COLO668 (cell line): Measurements from ENCODE around the gene PLEKHM3.
"Not testable (repeated sequence)": the region's sequence is repeated elsewhere in the genome, so short reads cannot be mapped to it uniquely, and the experiment has no call there.

Experiments
- DNase-seq: peaks from one replicate; lab custom pipeline; 2025; ENCODE audit not compliant: unreplicated experiment; lab: John Stamatoyannopoulos, UW

The PLEKHM3 gene

DNA sequence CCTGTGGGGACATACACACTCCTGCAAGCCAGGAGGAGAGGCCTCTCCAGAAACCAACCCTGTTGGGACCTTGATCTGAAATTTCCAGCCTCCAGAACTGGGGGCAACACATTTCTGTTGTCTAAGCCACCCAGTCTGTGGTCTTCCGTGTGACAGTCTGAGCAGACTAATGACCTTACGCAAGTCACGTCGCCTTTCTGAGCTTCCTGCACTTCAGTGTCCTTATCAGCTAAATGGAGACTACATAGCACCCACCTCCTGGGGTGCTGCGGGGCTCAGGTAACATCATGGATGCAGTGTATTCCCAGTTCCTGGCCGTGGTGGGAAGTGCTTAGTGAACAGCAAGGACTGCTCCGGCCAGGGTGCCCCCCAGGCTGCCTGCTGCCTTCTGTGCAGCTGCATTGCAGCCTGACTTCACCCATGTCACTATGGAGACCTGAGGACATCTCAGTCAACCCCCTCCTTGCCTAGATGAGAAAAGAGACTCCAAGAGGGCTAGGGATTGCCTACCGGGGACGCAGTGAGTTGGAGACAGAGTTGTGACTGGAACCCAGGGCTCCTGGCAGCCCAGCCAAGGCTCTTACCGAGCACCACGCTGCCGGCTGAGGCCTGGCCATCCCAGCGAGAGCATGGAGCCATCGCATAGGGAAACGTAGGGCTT lies 194.4 kb downstream of the PLEKHM3 start:
- no peak for DNase-seq

DNA sequence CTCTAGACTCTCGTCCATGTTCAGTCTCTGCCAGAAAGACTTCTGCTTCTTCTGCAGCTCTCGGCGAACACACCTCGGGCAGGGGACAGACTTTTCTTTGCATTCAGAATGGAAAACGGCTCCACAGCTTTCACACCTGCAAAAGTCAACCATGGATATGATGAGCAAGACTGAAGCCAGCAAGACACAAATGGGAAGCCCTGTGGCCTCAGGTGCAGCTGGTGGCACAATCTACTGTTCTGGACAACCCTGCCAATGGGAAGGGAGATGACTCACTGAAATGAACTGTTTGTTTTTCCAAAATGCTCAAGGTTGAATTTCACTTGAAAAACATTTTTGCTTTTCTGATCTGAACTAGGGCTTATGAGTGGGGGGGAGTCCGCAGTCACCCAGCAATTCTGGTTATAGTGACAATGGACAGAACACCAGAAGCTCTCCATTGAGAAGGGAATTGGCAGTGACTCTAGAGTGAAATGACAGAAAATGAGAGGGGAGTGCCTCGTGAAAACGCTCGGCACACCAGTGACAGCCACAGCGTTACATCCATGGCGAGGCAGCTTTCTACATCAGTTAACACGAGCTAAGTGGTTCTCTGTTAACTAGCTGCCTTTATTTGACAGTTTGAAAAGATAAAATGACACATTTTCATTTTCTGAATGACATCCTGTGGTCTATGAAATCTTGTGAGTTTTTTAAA lies 196.8 kb downstream of the PLEKHM3 start:
- peak; percentile 68 for DNase-seq

DNA sequence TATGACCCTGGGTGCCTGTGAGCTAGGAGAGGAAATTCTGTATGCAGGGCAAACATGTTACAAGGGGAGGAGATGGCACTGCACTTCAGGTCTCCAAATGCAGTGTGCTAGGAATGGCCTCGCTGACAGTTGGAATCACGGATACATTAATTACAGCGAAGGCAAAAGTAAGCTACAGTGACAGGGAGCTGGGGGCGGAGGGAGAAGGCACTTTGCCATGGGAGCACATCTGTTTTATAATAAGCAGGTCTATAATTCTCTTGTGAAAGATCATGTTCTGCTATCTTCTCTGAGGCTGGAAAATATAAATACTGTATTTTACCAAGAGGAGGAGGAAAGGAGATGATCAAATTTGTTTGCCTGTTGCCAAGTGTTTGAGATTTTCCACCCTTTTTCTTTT lies 199.3 kb downstream of the PLEKHM3 start:
- no peak for DNase-seq

DNA sequence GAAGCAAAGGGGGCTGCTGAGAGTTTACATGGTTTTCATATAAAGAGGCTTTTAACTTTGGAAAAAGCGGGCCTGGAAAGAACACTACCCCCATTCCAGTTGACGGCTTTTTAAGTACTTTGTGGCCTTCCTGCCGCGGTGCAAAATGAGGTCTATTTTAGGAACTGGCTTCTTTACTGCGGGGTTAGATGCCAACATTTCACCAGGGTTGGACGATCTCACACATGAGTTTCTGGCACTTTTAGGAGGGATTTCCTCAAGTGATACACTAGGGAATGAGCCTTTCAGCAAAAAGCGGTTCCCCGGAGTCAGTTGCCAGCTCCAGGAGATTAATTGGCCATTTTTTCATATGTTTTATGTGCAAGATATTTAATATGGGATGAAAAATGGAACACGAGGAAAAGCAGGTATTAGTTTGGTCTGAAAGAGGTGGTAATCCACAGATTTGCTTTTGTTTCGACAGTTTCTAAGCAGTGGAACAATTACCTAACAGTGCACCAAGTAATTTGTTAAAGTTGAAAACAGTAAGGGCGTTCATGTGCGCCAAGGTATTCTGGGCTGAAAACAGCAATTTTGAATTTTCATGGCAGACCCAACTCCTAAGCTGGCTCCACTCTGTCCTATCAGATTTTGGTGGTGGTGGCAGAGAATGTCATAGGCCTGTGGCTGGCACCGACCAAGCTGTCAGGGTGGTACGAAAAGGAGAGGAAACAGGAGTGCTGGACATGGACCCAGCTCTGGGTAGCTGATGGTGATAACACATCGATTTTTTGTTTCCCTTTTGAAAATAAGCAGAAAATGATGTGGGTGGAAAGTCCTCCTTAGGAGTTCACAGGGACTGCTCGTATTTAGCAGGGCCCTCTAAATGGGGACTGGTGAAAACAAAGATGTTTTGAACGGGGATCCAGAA lies 200.0 kb downstream of the PLEKHM3 start:
- DNase-seq = no peak

DNA sequence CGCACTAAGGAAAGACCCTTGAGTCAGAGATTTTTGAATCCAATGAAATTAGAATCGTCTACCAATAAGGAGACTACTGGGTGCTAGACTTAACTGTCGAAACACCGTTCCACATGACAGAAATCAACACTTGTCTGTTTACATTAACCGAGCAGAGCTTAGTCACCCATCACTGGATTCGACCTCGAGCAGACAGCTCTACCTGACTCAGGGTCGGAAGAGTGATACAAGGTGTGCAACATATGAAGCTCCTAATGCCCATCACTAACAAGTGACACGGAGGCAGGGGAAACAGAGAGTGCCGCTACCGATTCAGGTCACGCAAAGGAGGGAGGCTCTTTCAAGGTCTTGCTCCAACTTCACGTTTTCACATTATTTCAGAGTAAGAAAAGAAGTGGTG lies 201.5 kb downstream of the PLEKHM3 start:
- DNase-seq = peak; percentile 19

DNA sequence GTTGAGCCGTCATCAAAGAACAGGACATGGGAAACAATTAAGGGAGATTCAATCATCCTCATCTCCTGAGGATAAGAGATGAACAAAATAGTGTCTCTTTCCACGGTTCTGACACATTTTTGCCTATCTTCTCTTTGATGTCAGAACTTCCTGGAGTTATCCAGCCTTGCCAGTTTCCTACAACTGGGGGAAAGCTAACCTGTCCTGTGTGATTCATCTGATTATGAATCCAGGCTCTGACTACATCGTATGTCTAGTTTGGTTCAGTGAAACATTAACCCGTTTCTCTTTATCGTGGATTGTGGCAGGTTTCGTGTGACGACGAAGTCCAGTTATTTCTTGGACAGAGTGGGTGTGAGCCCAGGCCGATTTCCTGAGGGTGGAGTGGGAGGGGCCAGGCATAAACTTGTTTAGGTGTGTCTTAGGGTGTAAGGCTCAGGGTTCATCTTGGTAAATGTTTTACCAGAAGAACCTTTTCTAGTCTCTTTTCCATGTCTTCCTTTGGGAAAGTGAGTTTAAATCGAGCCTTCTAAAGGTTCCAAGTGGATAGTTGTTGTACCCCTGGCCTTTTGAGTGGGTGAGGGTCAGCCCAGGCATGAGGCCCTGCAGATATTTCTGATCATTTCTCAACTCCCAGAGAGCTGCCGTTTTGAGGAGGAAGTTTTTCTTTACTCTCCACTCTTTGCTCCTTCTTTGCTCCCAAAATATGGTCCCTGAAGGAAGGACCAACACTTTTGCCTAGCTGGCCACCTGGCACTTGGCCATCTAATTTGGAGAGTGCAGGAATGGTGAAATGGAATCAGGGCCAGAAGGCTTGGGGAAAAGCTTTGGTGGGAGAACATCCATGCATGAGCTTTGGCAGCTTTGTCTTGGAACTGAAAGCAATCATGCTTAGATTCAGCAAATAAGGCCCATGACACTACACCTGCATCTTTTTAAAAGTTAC lies 205.2 kb downstream of the PLEKHM3 start:
- peak; percentile 14 for DNase-seq

DNA sequence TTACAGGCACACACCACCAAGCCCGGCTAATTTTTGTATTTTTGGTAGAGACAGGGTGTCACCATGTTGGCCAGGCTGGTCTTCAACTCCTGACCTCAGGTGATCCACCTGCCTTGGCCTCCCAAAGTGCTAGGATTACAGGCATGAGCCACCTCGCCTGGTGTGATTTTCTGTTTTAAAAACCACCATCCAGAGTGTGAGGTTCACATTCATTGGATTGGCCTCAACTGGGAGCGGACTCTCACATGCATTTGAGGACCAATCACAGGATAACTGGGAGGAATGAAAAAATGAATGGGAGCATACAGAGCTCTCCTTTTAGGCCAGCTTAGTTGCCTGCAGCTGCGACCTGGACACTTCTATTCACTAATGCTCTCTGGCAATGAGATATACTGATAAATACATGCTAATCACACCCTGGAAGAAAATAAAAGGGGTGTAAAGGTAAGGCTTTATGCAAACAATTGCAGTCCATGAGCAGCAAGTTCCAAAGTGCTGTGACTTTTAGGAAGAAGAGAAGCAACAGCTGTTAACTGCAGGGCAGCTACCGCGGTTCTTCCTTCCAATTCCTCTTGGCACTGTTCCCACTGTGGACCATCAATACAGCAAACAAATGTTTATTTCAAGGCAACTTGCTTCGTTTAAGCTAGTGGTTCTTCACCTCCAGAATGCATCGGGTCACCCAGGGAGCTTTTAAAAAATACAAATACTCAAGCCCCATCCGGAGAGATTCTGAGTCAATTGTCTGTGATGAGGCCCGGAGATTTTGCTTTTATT lies 206.1 kb downstream of the PLEKHM3 start:
- peak; percentile 19 for DNase-seq

DNA sequence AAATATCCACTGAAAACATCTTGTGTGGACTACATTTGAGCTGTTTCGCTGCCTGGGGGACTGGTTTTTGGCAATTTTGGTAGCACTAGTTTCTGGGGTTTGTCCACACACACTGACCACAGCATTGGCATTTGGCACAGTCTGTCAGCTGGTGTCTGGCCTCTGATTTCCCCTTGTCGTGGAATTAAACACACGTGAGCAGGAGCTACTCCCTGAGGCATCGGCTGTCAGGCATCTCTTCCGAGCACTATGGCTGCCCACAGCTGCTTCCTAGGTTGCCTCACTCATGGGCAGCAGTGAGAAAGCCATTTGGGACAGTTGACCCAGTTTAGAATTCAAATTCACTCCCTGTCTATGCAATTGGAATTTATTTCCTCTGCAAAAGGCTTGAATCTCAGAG lies 208.8 kb downstream of the PLEKHM3 start:
- no peak for DNase-seq

DNA sequence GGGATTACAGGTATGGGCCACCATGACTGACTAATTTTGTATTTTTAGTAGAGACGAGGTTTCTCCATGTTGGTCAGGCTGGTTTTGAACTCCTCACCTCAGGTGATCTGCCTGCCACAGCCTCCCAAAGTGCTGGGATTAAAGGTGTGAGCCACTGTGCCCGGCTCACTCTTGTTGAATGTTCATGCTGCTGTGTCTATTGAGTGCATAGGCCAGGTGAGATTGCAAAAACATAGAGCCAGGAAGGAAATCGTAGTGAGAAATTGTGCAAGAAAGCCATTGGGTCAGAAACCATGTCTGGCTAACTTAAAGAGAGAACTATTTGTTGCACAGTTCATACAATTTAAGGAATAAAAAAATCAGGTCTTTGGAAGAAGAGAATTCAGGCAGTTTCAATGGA lies 210.1 kb downstream of the PLEKHM3 start:
- no peak for DNase-seq

DNA sequence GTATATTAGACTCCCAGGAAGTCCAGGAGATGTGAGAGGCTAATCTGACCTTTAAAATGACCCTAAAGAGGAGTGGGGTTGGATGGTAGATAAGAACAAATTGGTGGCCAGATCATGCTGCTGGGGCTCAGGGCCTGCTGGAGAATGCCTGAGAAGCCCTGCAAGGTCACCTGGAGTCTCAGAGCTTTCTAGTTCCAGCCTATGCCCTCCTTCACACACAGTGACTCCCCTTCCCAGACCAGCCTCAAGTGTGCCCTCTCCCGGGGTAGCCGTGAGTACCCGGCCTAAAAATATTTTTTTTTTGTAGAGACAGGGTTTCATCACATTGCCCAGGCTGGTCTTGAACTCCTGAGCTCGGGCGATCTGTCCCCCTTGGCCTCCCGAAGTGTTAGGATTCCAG lies 211.4 kb downstream of the PLEKHM3 start:
- no peak for DNase-seq

DNA sequence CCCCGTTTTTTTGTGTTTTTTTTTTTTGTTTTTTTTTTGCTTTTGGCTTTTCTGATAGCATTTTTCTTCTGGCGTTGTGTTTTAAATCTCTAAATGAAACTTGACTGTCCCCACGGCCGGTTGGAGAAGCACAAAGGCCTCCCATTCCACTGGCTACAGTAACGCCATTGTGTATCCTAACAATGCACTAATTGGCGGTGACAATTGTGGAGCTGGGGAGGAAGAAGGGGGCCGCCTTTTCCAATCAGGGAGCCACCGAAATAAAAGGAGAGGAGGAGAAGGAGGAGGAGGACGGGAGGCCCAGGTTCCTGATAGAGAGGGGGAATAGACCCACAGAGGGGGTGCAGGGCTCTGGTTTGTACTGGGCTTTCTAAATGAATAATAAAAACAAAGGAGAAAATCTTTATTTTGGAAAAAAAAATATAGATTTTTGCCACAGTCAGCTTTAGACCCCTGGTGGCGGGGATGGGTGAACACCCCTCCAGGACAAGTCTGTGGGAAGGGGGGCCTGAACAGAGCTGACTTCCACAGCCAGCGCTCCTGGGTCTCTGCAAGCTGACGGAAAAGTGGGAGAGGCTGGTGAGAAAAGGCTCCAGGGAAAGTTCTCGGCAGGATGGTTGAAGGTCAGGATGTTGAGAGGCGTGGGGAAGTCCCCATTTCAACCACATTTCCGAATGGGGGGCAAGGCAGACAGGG lies 212.0 kb downstream of the PLEKHM3 start:
- DNase-seq = no peak

DNA sequence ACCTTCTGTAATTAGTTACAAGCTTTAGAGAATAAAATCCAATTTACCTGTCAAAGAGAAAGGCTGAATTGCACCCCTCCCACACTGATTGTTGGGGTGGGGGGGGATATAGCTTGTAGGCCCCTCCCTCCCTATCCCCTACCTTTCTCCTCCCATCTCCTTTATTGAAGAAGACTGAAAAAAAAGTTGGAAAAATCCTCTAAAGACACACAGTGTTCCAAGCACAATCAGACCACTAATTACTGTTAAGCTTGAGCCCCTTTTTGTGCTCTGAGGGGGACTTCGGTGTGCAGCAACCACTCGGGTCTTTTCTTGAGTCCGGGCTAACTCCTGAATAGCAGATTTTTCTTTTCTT lies 212.6 kb downstream of the PLEKHM3 start:
- no peak for DNase-seq

DNA sequence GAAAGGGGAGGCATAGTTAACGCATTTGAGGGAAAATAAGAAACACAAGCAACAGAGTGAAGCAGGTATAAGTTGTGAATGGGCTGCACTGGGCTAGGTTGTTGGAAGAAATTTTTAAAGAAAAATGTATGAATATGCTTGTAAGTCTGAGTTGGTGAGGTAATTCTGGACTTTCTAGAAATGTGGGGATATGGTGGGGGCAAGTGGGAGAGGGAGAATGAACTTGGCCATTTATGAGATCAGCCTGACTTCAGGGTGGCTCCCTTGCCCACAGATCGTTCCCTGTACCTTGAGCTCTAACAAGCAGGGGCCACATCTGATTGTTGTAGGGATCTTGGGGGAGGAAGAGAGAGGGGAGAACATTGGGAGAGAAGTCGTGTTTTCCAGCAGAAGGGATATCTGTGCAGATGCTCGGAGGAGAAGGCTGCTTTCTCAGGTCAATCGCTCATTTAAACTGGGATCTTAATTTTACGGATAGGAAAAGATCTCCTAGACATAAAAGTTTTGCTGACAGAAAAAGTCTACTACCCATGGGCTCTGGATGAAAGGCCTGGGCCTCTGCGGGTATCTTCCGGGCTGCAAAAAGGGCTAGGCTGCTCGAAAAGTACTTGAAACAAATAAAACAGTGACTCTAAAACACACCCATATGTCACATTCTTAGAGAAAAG lies 213.1 kb downstream of the PLEKHM3 start:
- DNase-seq = no peak

DNA sequence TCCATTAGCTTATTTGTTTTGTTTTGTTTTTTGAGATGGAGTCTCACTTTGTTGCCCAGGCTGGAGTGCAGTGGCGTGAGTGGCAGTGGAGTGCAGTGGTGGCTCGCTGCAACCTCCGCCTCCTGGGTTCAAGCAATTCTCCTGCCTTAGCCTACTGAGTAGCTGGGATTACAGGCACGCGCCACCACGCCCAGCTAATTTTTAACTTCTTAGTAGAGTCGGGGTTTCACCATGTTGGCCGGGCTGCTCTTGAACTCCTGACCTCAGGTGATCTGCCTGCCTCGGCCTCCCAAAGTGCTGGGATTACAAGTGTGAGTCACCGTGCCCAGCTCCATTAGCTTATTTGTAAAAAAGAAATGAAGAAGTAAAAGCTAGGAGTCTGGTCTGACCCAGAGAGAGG lies 213.7 kb downstream of the PLEKHM3 start:
- not testable (repeated sequence) for DNase-seq

DNA sequence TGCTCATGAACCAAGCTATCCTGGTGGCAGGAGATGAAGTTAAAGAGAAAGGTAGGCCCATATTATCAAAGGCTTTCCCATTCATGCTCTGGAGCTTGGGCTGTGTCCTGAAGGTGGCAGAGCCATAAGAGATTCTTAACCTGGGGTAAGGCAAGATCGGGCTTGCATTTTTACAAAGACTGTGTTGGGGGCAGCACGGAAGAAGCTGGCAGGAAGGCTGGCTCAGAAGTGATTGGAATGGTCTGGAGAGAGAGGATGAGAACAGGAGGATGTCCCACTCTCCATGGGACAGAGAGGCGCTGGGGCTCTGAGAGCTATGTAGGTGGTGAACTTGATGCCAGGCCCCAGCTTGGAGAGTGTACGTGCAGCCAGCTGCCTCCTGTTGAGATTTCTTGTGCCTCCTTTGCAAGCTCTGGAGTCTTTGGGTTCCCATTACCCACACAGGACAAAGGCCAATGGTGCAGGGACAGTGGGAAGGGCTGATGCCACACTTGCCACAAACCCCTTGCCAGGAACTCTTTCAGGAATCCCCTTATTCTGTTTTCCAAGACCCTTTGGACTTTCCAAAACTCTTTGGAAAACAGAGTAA lies 215.0 kb downstream of the PLEKHM3 start:
- no peak for DNase-seq

DNA sequence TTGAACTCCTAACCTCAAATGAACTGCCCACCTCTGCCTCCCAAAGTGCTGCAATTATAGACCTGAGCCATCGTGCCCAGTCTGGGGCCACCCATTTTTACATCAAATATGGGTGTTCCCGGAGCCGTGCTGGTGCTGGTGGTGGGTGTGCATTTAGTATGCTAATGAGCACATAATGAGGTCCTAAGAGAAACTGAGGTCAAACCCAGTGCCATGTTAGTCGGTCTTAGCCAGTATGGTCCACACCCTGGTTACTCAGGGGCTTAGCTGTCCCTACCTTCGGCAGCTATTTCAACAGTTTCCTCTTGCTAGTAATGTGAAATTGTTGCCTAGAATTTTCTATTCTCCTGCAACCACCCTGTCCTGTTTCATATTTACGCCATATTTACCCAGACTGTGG lies 217.2 kb downstream of the PLEKHM3 start:
- DNase-seq = no peak

DNA sequence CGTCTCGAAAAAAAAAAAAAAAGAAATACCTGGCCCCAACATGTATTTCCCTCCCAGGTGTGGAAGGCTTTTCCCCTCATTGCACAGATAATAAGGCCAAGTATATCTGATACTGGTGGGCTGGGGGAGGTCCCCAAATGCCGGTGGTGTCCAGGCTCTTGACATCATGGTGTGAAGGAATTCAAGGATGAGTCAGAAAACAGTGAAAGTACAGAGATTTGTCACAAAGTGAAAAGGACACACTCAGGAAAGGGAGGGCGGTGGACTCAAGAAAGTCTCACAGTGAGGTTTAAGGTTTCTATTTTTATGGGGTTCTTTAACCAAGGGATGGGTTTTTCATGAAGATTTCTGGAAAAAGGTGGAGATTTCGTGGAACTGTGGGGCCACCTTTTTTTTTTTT lies 217.8 kb downstream of the PLEKHM3 start:
- no peak for DNase-seq

DNA sequence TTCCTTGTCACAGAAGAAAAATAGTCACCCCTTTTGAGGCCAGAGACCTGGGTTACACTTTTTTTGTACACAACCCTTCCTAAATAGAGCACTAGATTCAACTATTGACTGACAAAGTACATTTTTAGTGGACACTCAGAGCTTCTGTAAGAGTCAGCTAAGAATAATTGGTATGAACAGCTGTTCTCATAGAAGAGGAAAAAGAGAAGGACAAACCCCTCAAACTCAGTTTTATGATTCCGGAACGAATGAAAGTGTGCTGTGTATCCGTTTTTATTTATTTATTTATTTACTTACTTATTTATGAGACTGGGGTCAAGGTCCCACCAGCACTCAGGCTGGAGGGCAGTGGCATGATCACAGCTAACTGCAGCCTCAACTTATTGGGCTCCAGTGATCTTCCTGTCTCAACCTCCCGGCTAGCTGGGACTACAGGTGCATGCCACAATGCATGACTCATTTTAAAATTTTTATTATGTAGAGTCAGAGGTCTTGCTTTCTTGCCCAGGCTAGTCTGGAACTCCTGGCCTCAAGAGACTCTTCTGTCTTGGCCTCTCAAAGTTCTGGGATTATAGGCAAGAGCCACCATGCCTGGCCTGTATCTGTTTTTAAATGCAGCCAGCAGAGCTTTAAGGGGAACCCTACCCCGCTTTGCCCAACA lies 219.6 kb downstream of the PLEKHM3 start:
- no peak for DNase-seq
